Ovary (tissue), 3 donors: ENCODE measurements around the gene LMO1.

Source experiments
- EP300 ChIP-seq: sonication (generic); formaldehyde crosslinking; IDR thresholded peaks from one replicate; pipeline ENCODE4 v1.6.1; 2017; ENCODE audit warnings: antibody characterized with exemption
- POLR2A ChIP-seq: fragments of 450-650 bp; IDR thresholded peaks from one replicate; pipeline ENCODE4 v1.6.1; 2017; ENCODE audit warnings: antibody characterized with exemption, mild to moderate bottlenecking, moderate library complexity
- TF ChIP-seq, protein P1 (sequence below), 3 donors: fragments of 450-650 bp in 2 of 3; fragments of 200-600 bp in 1 of 3; IDR thresholded peaks; one replicate each; pipeline versions ENCODE4 v1.5.1 to v1.8.0; 2016 to 2022; ENCODE audit warnings: antibody characterized with exemption in 3 of 3, mild to moderate bottlenecking in 1 of 3
- donor health status: DM: no; HTN: no; CAD: no.

DNA sequence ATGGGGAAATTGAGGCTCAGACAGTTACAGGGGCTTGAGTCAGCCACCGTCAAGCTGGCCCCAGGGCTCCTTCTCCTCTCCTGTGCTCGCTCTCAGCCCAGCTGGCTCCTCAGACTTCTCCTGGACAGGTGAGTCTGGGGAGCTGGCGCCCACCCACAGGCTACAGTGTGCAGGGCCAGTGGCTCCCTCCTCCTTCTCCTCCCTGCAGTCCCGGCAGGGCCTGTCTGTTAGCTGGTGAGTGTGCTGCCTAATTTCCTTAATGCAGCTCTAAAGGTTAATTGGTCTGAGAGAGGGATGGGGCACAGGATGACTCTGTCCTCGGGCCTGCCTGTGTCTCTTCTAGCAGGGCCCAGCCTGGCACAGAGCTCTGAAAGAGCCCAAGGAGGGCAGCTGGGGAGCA is 31.7 kb downstream of the LMO1 start:
- TF ChIP-seq, protein P1, sequence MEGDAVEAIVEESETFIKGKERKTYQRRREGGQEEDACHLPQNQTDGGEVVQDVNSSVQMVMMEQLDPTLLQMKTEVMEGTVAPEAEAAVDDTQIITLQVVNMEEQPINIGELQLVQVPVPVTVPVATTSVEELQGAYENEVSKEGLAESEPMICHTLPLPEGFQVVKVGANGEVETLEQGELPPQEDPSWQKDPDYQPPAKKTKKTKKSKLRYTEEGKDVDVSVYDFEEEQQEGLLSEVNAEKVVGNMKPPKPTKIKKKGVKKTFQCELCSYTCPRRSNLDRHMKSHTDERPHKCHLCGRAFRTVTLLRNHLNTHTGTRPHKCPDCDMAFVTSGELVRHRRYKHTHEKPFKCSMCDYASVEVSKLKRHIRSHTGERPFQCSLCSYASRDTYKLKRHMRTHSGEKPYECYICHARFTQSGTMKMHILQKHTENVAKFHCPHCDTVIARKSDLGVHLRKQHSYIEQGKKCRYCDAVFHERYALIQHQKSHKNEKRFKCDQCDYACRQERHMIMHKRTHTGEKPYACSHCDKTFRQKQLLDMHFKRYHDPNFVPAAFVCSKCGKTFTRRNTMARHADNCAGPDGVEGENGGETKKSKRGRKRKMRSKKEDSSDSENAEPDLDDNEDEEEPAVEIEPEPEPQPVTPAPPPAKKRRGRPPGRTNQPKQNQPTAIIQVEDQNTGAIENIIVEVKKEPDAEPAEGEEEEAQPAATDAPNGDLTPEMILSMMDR (IDR thresholded peaks at IDR 0.05), result no peak
- TF ChIP-seq POLR2A (no peak), EP300 (no peak)
